Endothelial cell of umbilical vein (primary cell): ENCODE data around the gene CHN1. TPM values are rescaled to one million over a fixed set of nuclear protein-coding genes. Genes with fewer than 3 reads are reported as not detected.

Source experiments
- BruUV-seq: library from RNA; stranded (reverse); fragments of 400-500 nt; replicated peaks from 2 replicates; lab custom pipeline; 2021; lab: Mats Ljungman, UMichigan
- CTCF ChIA-PET: fragments of 300-600, 350-600 bp; sonication (Branson Sonifier 250); formaldehyde crosslinking; loops from one replicate; lab custom pipeline; 2021; ENCODE audit warnings: antibody characterized with exemption, inconsistent platforms; lab: Charles Lee
- POLR2A ChIA-PET: fragments of 300-600, 350-600 bp; sonication (Branson Sonifier 250); formaldehyde crosslinking; loops from one replicate; lab custom pipeline; 2021; ENCODE audit warnings: antibody characterized with exemption, inconsistent platforms; lab: Charles Lee
- DNase-seq: peaks from one replicate; pipeline ENCODE4 v3.0.0-alpha.2; 2011; ENCODE audit warnings: low read depth, low spot score
- FAIRE-seq: peaks from 2 replicates; lab custom pipeline; 2011; peaks lifted over from hg19 to GRCh38; lab: Jason Lieb, UNC
- H2AFZ ChIP-seq: 2 replicates; pipeline ENCODE4 v1.6.0; 2012; ENCODE audit warnings: low read depth, low read length, control low read depth, inconsistent platforms
- H3K27ac ChIP-seq: 2 replicates; pipeline ENCODE4 v1.5.1; 2011; ENCODE audit warnings: low read depth, mild to moderate bottlenecking, control low read depth, low read length, moderate library complexity; ENCODE audit not compliant: insufficient read depth
- H3K27me3 ChIP-seq, 2 experiments: 2 replicates each; pipeline versions ENCODE4 v1.6.0 to v1.6.1; 2011; ENCODE audit warnings: low read length in 2 of 2, mixed read lengths in 1 of 2; ENCODE audit not compliant: control insufficient read depth in 2 of 2, insufficient read depth in 2 of 2
- H3K36me3 ChIP-seq, 2 experiments: 2 replicates in 1 of 2; 3 replicates in 1 of 2; pipeline ENCODE4 v1.5.1; 2011; ENCODE audit warnings: low read length in 2 of 2, mild to moderate bottlenecking in 1 of 2, moderate library complexity in 1 of 2; ENCODE audit not compliant: control insufficient read depth in 2 of 2, insufficient read depth in 2 of 2; ENCODE audit errors: extremely low read depth in 1 of 2
- H3K4me1 ChIP-seq: 3 replicates; pipeline ENCODE4 v1.5.1; 2011; ENCODE audit warnings: mild to moderate bottlenecking, low read length; ENCODE audit not compliant: control insufficient read depth, insufficient read depth; ENCODE audit errors: extremely low read depth
- H3K4me2 ChIP-seq: 2 replicates; pipeline ENCODE4 v1.6.1; 2011; ENCODE audit warnings: low read length, control low read depth, mixed read lengths; ENCODE audit not compliant: insufficient read depth
- H3K4me3 ChIP-seq, 3 experiments: fragments of 200-600 bp in 1 of 3; sonication (generic), shearing (Covaris generic) in 1 of 3; replicated peaks in 1 of 3; 2 replicates each; pipeline ENCODE4 v1.5.1; 2011 to 2016; ENCODE audit warnings: control low read depth in 3 of 3, low read length in 3 of 3, mild to moderate bottlenecking in 2 of 3, inconsistent platforms in 1 of 3, low read depth in 1 of 3, moderate library complexity in 1 of 3; ENCODE audit not compliant: insufficient read depth in 1 of 3
- H3K79me2 ChIP-seq: 2 replicates; pipeline ENCODE4 v1.6.0; 2012; ENCODE audit warnings: low read length, inconsistent platforms; ENCODE audit not compliant: control insufficient read depth, insufficient read depth
- H3K9ac ChIP-seq: replicated peaks from 2 replicates; pipeline ENCODE3; 2011; ENCODE audit warnings: low read length, control low read depth; ENCODE audit not compliant: insufficient read depth; ENCODE audit errors: extremely low read depth
- H3K9me1 ChIP-seq: replicated peaks from 3 replicates; pipeline ENCODE4 v1.6.0; 2011; ENCODE audit warnings: mild to moderate bottlenecking, low read length; ENCODE audit not compliant: control insufficient read depth, insufficient read depth; ENCODE audit errors: extremely low read depth
- H3K9me3 ChIP-seq: replicated peaks from 2 replicates; pipeline ENCODE4 v1.5.1; 2012; ENCODE audit warnings: low read length, inconsistent platforms; ENCODE audit not compliant: control insufficient read depth, insufficient read depth
- H4K20me1 ChIP-seq: replicated peaks from 2 replicates; pipeline ENCODE3; 2011; ENCODE audit warnings: mild to moderate bottlenecking, low read length; ENCODE audit not compliant: control insufficient read depth, insufficient read depth; ENCODE audit errors: extremely low read depth
- EZH2 ChIP-seq: IDR thresholded peaks from 2 replicates; pipeline ENCODE4 v1.6.1; 2012; ENCODE audit warnings: borderline replicate concordance, low read depth, mild to moderate bottlenecking, moderate library complexity, low read length, inconsistent platforms; ENCODE audit not compliant: severe bottlenecking
- GATA2 ChIP-seq: IDR thresholded peaks from 2 replicates; pipeline ENCODE4 v1.7.0; 2011; ENCODE audit warnings: low read depth, mild to moderate bottlenecking, moderate library complexity, mixed read lengths, low read length; ENCODE audit not compliant: insufficient read length, insufficient read depth
- JUN ChIP-seq: IDR thresholded peaks from 2 replicates; pipeline ENCODE4 v1.6.1; 2011; ENCODE audit warnings: borderline replicate concordance, low read depth; ENCODE audit not compliant: insufficient read length, insufficient read depth
- MYC ChIP-seq: IDR thresholded peaks from one replicate; pipeline ENCODE4 v1.6.1; 2011; ENCODE audit warnings: mild to moderate bottlenecking, low read depth, low read length
- POLR2A ChIP-seq: IDR thresholded peaks from 2 replicates; pipeline ENCODE4 v1.6.1; 2012; ENCODE audit warnings: low read depth, mild to moderate bottlenecking, control low read depth, low read length
- POLR2AphosphoS5 ChIP-seq: IDR thresholded peaks from 2 replicates; pipeline ENCODE4 v1.6.1; 2012; ENCODE audit warnings: low read depth, mild to moderate bottlenecking, control low read depth, low read length, moderate library complexity; ENCODE audit not compliant: insufficient read depth
- dilution Hi-C: fragments of 300-500 bp; cut with MboI; formaldehyde crosslinking; loops from one replicate; pipeline ENCODE4 v1.15.0; 2019; ENCODE audit warnings: low sequenced_read_pairs; ENCODE audit not compliant: extremely low pct_ligation_motif_present
- intact Hi-C: fragments of 100-400 bp; cut with micrococcal nuclease; formaldehyde crosslinking; loops from one replicate; pipeline ENCODE4 v1.10.0; 2022
- polyA plus RNA-seq, 4 experiments: library from polyadenylated mRNA; depleted of rRNA in 3 of 4; stranded (reverse) in 3 of 4; unstranded in 1 of 4; fragments of >200 nt; gene quantifications; 2 replicates each; pipeline versions ENCODE4 v1.2.1 to v1.2.3, GENCODE V29; 2011 to 2012; ENCODE audit warnings: missing spikeins in 1 of 4
- total RNA-seq: library from RNA; stranded (reverse); gene quantifications from 2 replicates; pipeline ENCODE4 v1.2.3, GENCODE V29; 2021
- TF ChIP-seq, protein P1 (sequence below): IDR thresholded peaks from 2 replicates; pipeline ENCODE4 v1.6.1; 2011; ENCODE audit not compliant: insufficient read depth, insufficient read length
- TF ChIP-seq, protein P2 (sequence below), 2 donors: IDR thresholded peaks; 1 replicate in 1 of 2; 2 replicates in 1 of 2; pipeline ENCODE4 v1.5.1; 2011; ENCODE audit warnings: low read length in 2 of 2, mild to moderate bottlenecking in 2 of 2, moderate library complexity in 2 of 2, control low read depth in 1 of 2, inconsistent platforms in 1 of 2, low read depth in 1 of 2; ENCODE audit not compliant: insufficient read depth in 1 of 2; ENCODE audit errors: extremely low read depth in 1 of 2

Gene CHN1
- total and polyA plus RNA-seq, 2 donors (not counting 3 experiments of a cell fraction or from before 2014, with no cell fraction given) = 23.3 to 24.9 TPM

DNA sequence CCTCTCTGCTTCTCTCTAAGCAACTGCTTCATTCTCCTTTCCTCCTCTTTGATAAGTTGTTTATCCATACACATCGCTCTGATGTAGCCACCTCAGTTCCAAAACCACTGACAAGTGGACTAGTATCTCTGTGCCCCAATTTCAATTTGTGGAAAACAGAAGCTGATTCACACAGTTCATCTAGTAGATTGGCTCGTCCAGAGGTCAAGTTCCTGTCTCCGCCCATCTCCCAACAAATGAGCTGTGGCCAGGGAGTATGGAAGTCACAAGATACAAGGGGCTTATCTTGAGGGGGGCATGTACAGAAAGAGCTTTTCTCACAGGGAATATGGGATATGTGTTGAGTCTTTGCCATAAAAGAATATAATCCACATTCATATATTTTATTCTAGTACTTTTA lies 17.7 kb upstream of the CHN1 start:
- no peaks in the 10 kb centered on the region for H3K36me3 ChIP-seq
- ChIA-PET CTCF (interaction anchor here (1.3 to 2.6 kb wide), 3 partner anchors 14 to 323 kb away, joined by 3 to 9 read pairs (median 5); no protein-coding TSS in a partner anchor), POLR2A (no interaction called here)
- H3K9me1 ChIP-seq = no peaks in the 10 kb centered on the region
- H3K4me3 ChIP-seq = no peak overlapping the region
- dilution Hi-C loops (no loop called here), intact Hi-C loops (no loop called here)
- DNase-seq (no peak), FAIRE-seq (no peak)
- TF ChIP-seq JUN = no peak
- no peak for TF ChIP-seq POLR2A
- TF ChIP-seq GATA2 = no peak
- no peak for TF ChIP-seq EZH2
- TF ChIP-seq, protein P1, sequence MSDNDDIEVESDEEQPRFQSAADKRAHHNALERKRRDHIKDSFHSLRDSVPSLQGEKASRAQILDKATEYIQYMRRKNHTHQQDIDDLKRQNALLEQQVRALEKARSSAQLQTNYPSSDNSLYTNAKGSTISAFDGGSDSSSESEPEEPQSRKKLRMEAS = no peak
- no peak for TF ChIP-seq MYC
- no peak for TF ChIP-seq POLR2AphosphoS5
- TF ChIP-seq, protein P2, sequence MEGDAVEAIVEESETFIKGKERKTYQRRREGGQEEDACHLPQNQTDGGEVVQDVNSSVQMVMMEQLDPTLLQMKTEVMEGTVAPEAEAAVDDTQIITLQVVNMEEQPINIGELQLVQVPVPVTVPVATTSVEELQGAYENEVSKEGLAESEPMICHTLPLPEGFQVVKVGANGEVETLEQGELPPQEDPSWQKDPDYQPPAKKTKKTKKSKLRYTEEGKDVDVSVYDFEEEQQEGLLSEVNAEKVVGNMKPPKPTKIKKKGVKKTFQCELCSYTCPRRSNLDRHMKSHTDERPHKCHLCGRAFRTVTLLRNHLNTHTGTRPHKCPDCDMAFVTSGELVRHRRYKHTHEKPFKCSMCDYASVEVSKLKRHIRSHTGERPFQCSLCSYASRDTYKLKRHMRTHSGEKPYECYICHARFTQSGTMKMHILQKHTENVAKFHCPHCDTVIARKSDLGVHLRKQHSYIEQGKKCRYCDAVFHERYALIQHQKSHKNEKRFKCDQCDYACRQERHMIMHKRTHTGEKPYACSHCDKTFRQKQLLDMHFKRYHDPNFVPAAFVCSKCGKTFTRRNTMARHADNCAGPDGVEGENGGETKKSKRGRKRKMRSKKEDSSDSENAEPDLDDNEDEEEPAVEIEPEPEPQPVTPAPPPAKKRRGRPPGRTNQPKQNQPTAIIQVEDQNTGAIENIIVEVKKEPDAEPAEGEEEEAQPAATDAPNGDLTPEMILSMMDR (IDR thresholded peaks at IDR 0.05; ENCODE audit: extremely low read depth in 1 of 2, insufficient read depth in 1 of 2, low read depth in 1 of 2, low read length in 2 of 2) = no peak
- no peak overlapping the region for H3K9ac ChIP-seq
- BruUV-seq = no TSS peak
- H3K4me2 ChIP-seq = no peak overlapping the region
- no peaks in the 10 kb centered on the region for H3K79me2 ChIP-seq
- no peaks in the 10 kb centered on the region for H4K20me1 ChIP-seq
- H2AFZ ChIP-seq = no peak overlapping the region
- no peak overlapping the region for H3K27ac ChIP-seq
- no peaks in the 10 kb centered on the region for H3K27me3 ChIP-seq
- no peaks in the 10 kb centered on the region for H3K9me3 ChIP-seq
- no peaks in the 10 kb centered on the region for H3K4me1 ChIP-seq
